ENCODE results near the gene RBSN. TPM values are rescaled to one million over a fixed set of nuclear protein-coding genes. Genes with fewer than 3 reads are reported as not detected.
A peak's percentile ranks its signal among the peaks of the same experiment; 100 is the strongest.

Gene RBSN
- total RNA-seq, 2 donors from 2014 or later: 18.5 to 22.2 TPM

DNA sequence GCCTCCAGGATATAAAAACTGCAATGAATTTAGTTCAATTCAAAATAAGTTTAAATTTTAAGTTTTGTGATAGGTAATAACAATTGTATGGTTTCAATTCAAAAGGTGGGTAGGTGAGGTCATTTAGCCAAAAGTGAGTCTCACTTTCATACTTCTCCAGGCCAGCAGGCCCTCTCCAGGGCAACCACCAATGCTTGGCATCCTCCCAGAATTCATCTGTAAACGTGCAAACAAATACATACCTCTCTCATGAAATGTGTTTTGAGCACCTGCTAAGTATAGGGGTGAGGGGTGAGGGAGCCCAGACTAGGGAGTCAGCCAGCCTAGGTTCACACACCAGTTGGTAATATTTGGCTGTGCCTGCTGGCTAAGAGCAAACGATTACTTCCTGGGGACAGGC lies 22.0 kb upstream of the RBSN start:
- DNase-seq (ENCODE audit: low spot score): no peak
- Histone ChIP-seq H3K4me3 (no peak overlapping the region), H3K27me3 (no peaks in the 10 kb centered on the region), H3K4me1 (no peaks in the 10 kb centered on the region), H3K9me3 (peaks cover 0 to 3% of the 10 kb centered on the region in 2 donors), H3K27ac (no peak overlapping the region), H3K36me3 (no peaks in the 10 kb centered on the region)
- TF ChIP-seq, protein P1, sequence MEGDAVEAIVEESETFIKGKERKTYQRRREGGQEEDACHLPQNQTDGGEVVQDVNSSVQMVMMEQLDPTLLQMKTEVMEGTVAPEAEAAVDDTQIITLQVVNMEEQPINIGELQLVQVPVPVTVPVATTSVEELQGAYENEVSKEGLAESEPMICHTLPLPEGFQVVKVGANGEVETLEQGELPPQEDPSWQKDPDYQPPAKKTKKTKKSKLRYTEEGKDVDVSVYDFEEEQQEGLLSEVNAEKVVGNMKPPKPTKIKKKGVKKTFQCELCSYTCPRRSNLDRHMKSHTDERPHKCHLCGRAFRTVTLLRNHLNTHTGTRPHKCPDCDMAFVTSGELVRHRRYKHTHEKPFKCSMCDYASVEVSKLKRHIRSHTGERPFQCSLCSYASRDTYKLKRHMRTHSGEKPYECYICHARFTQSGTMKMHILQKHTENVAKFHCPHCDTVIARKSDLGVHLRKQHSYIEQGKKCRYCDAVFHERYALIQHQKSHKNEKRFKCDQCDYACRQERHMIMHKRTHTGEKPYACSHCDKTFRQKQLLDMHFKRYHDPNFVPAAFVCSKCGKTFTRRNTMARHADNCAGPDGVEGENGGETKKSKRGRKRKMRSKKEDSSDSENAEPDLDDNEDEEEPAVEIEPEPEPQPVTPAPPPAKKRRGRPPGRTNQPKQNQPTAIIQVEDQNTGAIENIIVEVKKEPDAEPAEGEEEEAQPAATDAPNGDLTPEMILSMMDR (IDR thresholded peaks at IDR 0.05): no peak

DNA sequence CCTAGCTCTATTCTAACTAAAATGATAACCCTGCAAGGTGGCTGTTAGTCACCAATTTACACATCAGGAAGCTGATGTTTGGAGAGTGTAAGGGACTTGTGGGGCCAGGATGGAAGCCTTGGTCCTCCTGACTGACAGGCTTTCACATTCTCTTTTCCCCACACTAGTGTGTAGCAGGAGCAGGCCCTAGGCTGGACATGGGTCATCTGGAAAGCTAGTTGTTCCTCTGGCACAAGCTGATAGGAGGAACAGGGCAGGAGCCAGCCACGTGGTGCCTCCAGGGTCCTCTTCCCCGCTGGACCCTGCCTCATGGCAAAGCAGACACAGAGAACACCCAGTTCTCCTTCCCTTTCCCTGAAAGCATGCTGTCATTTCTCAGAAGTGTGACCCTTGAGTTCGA lies 18.1 kb upstream of the RBSN start:
- Histone ChIP-seq H3K36me3 (no peaks in the 10 kb centered on the region), H3K9me3 (peaks cover 0 to 6% of the 10 kb centered on the region in 2 donors), H3K4me3 (no peak overlapping the region), H3K4me1 (no peaks in the 10 kb centered on the region), H3K27me3 (no peaks in the 10 kb centered on the region), H3K27ac (no peak overlapping the region)
- TF ChIP-seq, protein P1 (IDR thresholded peaks at IDR 0.05): no peak
- DNase-seq (ENCODE audit: low spot score): no peak

DNA sequence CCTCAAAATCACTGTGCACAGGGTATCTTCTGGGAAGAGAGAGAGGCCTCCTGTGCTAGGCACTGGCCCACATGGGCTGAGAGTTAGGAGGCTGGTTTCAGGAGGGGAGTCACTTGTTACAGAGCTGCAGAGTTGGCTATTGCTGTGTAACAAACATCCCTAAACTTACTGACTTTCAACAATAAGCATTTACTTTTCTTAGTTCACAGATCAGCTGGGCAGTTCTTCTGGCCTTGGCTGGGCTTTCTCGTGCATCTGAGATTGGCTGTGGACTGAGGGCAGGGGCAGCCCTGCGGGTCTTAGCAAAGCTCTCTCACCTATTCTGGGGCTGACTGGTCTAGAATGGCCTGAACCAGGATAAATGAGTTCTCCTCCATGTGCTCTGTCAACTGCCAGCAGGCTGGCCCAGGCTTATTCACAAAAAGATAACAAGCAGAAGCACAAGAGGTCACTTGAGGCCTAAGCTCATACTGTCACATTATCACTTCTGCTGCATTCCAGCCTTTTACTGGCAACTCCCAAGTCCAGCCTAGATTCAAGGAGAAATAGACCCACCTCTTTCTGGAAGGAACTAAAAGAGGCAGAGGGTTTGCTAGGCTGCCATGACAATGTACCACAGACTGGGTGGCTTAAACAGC lies 17.2 kb upstream of the RBSN start:
- no peaks in the 10 kb centered on the region for H3K27me3 ChIP-seq
- no peak for DNase-seq (ENCODE audit: low spot score)
- H3K4me1 ChIP-seq: no peaks in the 10 kb centered on the region
- TF ChIP-seq, protein P1 (IDR thresholded peaks at IDR 0.05): no peak
- no peaks in the 10 kb centered on the region for H3K36me3 ChIP-seq
- H3K4me3 ChIP-seq: no peak overlapping the region
- peak overlapping the region in 1 of 2 donors; percentile 51 for H3K27ac ChIP-seq
- peaks cover 0 to 6% of the 10 kb centered on the region in 2 donors for H3K9me3 ChIP-seq

DNA sequence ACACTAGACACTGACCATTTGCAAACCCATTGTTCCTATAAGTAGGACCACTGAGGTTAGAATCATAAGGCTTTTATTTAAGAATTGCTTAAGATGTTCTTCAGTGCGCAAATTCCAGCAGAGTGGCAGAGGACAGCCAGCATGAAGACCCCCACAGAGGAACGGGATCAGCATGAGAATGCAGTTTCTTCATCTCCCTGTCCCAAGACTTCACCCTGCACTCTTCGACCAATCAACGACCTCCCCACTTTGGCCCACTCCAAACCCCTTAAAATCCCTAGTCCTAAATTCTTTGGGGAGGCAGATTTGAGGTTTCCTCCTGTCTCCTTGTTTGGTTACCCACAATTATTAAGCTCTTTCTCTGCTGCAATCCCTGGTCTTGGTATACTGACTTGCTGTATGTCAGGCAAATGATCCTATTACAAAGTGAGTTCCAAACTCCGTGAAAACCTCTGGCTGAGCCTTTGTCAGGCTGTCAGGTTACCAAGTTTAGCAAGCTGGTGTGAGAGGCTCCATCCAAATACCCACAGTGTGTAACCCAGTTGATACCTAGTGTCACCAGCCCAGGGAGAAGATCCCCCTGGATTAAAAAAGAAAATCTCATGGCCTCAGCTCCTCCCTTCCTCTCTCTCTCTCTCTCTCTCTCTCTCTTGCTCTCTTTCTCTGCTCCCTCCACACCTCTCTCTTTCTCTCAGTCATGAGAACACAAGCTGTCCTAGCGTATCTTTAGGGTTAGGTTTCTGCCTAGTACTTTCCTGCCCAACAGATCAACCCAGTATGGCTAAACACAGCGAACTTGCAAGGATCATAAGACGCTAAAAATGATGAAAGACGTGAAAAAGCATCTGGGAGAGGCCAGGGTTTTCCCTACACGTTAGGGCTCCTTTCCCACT lies 15.8 kb upstream of the RBSN start:
- TF ChIP-seq, protein P1 (IDR thresholded peaks at IDR 0.05): no peak
- H3K27ac ChIP-seq: peak overlapping the region in 1 of 2 donors; percentile 5
- H3K27me3 ChIP-seq: no peaks in the 10 kb centered on the region
- H3K9me3 ChIP-seq: peaks cover 0 to 6% of the 10 kb centered on the region in 2 donors
- no peaks in the 10 kb centered on the region for H3K4me1 ChIP-seq
- no peak for DNase-seq (ENCODE audit: low spot score)
- H3K36me3 ChIP-seq: no peaks in the 10 kb centered on the region
- no peak overlapping the region for H3K4me3 ChIP-seq

DNA sequence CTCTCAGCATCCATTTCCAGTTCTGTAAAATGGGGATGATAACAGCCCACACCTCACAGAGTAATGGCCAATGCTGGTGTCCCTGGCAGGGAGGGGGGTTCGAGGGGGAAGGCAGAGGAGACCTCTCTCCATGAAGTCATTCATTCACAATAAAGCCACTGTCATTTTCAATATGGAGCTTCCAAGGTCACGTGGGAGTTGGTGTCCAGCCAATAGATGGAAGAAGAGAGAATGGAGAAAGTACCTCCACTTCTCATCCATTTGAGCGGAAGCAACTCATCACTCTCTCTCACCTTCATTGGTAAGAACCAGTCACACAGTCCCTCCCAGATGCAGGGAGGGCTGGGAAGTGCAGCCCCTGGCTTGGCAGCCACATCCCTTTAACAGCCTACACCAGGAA lies 14.9 kb upstream of the RBSN start:
- H3K4me3 ChIP-seq: no peak overlapping the region
- H3K36me3 ChIP-seq: no peaks in the 10 kb centered on the region
- H3K9me3 ChIP-seq: peaks cover 0 to 6% of the 10 kb centered on the region in 2 donors
- no peak for DNase-seq (ENCODE audit: low spot score)
- H3K27ac ChIP-seq: no peak overlapping the region
- H3K27me3 ChIP-seq: no peaks in the 10 kb centered on the region
- no peaks in the 10 kb centered on the region for H3K4me1 ChIP-seq
- TF ChIP-seq, protein P1 (IDR thresholded peaks at IDR 0.05): no peak
